ENCODE data around the gene MYOCOS. TPM values are rescaled to one million over a fixed set of nuclear protein-coding genes. Genes with fewer than 3 reads are reported as not detected.

MYOCOS gene, protein sequence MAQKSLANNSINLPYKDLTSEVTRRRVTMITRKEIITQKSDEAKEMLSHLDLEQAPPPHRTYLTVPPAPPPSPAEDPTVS
- not detected for total RNA-seq

GRCh38 chr1:171622152-171622462, at the start of gene MYOCOS:
Gene MYOCOS (plus strand): TSS chr1:171622243. CDS start chr1:171623884, 1,641 bp downstream.
- H3K36me3 ChIP-seq, result no peaks in the 10 kb centered on the region
- H3K27me3 ChIP-seq (replicated peaks; ENCODE audit: insufficient read depth), result no peaks in the 10 kb centered on the region
- TF ChIP-seq POLR2A (IDR thresholded peaks at IDR 0.05), result no peak
- no peak for TF ChIP-seq CTCF (IDR thresholded peaks at IDR 0.05)
- no peak for DNase-seq (ENCODE audit: low spot score)
- no peak within 1 kb of the TSS for H3K27ac ChIP-seq
- WGBS, result 75% methylated on average over 7 of the region's 7 CpGs
- H3K9me3 ChIP-seq, result no peaks in the 10 kb centered on the region
- intact Hi-C loops (cut with DNase I), result no loop called here
- H3K4me3 ChIP-seq, result no peak within 1 kb of the TSS
- H3K4me1 ChIP-seq (replicated peaks), result no peaks in the 10 kb centered on the region

DNA sequence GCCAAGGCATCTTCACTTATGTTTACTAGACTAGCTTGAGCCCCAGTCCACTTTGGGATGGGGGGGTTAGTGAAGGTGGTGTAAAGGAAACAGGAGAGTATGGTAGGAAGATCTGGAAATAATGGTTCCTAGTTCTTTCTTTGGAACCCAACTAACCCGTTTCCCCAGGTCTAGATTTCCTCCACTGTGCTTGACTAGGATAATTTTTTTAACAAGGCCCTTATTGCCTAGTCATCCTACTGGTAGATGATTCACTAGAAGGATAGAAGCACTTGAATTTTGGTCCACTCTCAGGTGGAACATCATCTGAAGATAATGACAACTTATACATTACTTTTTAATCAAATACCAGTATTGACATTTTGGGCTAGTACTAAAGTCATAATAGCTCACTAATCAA, 45.9 kb upstream of the MYOCOS start:
- no peak overlapping the region for H3K4me3 ChIP-seq
- peaks cover 3 to 9% of the 10 kb centered on the region in 2 donors for H3K36me3 ChIP-seq
- no peak overlapping the region for H3K27ac ChIP-seq
- intact Hi-C loops (cut with DNase I), result no loop called here
- H3K4me1 ChIP-seq (replicated peaks), result no peaks in the 10 kb centered on the region
- no peaks in the 10 kb centered on the region for H3K27me3 ChIP-seq (replicated peaks; ENCODE audit: insufficient read depth)
- 74% methylated on average over 1 of the region's 1 CpG for WGBS
- H3K9me3 ChIP-seq, result no peaks in the 10 kb centered on the region
- no peak for DNase-seq (ENCODE audit: low spot score)
- TF ChIP-seq CTCF (IDR thresholded peaks at IDR 0.05) (no peak), POLR2AphosphoS5 (IDR thresholded peaks at IDR 0.05) (no peak), POLR2A (IDR thresholded peaks at IDR 0.05) (no peak)

DNA sequence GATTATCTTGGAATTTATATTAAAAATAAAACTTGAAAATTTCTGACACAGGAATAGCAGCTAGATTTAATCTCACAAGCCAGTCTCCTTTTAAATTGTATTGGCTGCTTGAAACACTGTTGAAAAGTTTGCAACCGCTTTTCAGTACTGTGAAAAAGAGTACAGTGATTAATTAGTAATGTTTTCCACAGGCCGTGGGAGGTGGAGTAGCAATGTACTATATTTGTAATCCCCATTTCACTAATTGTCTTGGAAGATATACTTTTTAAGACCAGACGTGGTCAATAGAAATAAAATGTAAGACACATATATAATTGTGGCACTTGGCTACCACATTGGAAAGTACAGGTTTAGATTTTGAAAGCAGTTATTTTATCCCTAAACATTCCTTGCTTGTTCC, 40.8 kb upstream of the MYOCOS start:
- DNase-seq (ENCODE audit: low spot score), result no peak
- 86% methylated on average over 3 of the region's 3 CpGs for WGBS
- no peaks in the 10 kb centered on the region for H3K27me3 ChIP-seq (replicated peaks; ENCODE audit: insufficient read depth)
- intact Hi-C loops (cut with DNase I), result no loop called here
- no peaks in the 10 kb centered on the region for H3K4me1 ChIP-seq (replicated peaks)
- no peak overlapping the region for H3K4me3 ChIP-seq
- no peak overlapping the region for H3K27ac ChIP-seq
- TF ChIP-seq POLR2A (IDR thresholded peaks at IDR 0.05), result no peak
- no peak for TF ChIP-seq CTCF (IDR thresholded peaks at IDR 0.05)
- no peak for TF ChIP-seq POLR2AphosphoS5 (IDR thresholded peaks at IDR 0.05)
- peaks cover 3 to 4% of the 10 kb centered on the region in 2 donors for H3K36me3 ChIP-seq
- no peaks in the 10 kb centered on the region for H3K9me3 ChIP-seq

- TF ChIP-seq POLR2AphosphoS5 (IDR thresholded peaks at IDR 0.05), result no peak
- no peak for TF ChIP-seq CTCF (IDR thresholded peaks at IDR 0.05)
- TF ChIP-seq POLR2A (IDR thresholded peaks at IDR 0.05), result no peak
- Histone ChIP-seq H3K36me3 (peaks cover 2 to 3% of the 10 kb centered on the region in 2 donors), H3K27me3 (replicated peaks; ENCODE audit: insufficient read depth) (no peaks in the 10 kb centered on the region), H3K9me3 (no peaks in the 10 kb centered on the region), H3K4me1 (replicated peaks) (no peaks in the 10 kb centered on the region), H3K4me3 (no peak overlapping the region), H3K27ac (no peak overlapping the region)
- DNase-seq (ENCODE audit: low spot score), result no peak
- intact Hi-C loops (cut with DNase I), result no loop called here
These were observed 40.3 kb upstream of the MYOCOS start for GRCh38 chr1:171581766-171582165.

DNA sequence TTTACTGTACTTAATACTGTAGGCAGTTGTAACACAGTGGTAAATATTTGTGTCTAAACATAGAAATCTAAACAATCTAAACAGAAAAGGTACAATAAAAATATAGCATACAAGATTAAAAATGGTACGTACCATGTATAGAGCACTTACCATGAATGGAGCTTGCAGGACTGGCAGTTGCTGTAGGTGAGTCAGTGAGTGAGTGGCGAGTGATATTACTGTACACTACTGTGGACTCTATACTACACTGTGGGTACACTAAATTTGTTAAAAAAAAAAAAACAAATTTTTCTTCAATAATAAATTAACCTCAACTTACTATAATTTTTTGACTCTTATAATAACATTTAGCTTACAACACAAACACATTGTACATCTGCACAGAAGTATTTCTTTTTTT, 39.5 kb upstream of the MYOCOS start:
- Histone ChIP-seq H3K4me1 (replicated peaks) (no peaks in the 10 kb centered on the region), H3K4me3 (no peak overlapping the region), H3K36me3 (peaks cover 3 to 4% of the 10 kb centered on the region in 2 donors), H3K27me3 (replicated peaks; ENCODE audit: insufficient read depth) (no peaks in the 10 kb centered on the region), H3K27ac (no peak overlapping the region), H3K9me3 (no peaks in the 10 kb centered on the region)
- intact Hi-C loops (cut with DNase I), result no loop called here
- 94% methylated on average over 2 of the region's 2 CpGs for WGBS
- TF ChIP-seq POLR2AphosphoS5 (IDR thresholded peaks at IDR 0.05) (no peak), CTCF (IDR thresholded peaks at IDR 0.05) (no peak)
- DNase-seq (ENCODE audit: low spot score), result no peak
